Fibroblast of lung (primary cell): ENCODE measurements around the gene DDX19B.
"Not testable (repeated sequence)": the region's sequence is repeated elsewhere in the genome, so short reads cannot be mapped to it uniquely, and the experiment has no call there.

Experiments
- CTCF ChIP-seq, 2 donors: IDR thresholded peaks in 1 of 2; conservative IDR thresholded peaks in 1 of 2; 1 replicate in 1 of 2; 2 replicates in 1 of 2; pipeline ENCODE4 v1.5.1; 2011 to 2012; ENCODE audit warnings: low read length in 2 of 2, control low read depth in 1 of 2, inconsistent platforms in 1 of 2, low read depth in 1 of 2, mild to moderate bottlenecking in 1 of 2
- EZH2 ChIP-seq: IDR thresholded peaks from 2 replicates; pipeline ENCODE4 v1.5.1; 2012; ENCODE audit warnings: low read length, control low read depth, mild to moderate bottlenecking; ENCODE audit errors: missing control alignments

GRCh38 chr16:70287304-70287971, 11.5 kb upstream of the DDX19B start:
- not testable (repeated sequence) for TF ChIP-seq CTCF (conservative IDR thresholded peaks at IDR 0.05 in 1 of 2, IDR thresholded peaks at IDR 0.05 in 1 of 2; ENCODE audit: low read depth in 1 of 2, low read length in 2 of 2); EZH2
